Stimulated activated CD4-positive, alpha-beta T cell treated with anti-CD3 and anti-CD28 coated beads, Interleukin-2, amount 100 ng/mL, for 48 hours (primary cell): ENCODE results near the gene CPA3.

Experiments
- DNase-seq, 2 donors: peaks; one replicate each; pipeline ENCODE4 v3.0.0-alpha.2; 2020

Gene CPA3

DNA sequence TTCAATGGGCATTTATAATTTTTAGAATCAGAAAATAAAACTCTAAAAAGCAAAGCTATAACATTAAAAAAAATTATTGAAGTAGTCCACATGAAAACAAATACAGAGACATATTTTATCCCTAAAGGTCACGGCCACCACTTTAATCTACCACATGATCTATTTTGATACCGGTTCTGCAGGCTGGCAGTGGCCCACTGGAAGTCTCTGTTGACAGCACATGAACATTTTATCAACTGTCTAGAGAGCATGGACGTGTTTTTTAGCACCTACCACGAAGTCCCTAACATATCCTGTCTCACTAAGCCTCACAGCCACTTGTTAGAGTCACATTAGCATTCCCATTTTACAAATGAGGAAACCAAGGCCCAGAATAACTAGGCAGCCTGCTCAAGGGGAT, 1.8 kb upstream of the CPA3 start:
- no peak for DNase-seq

DNA sequence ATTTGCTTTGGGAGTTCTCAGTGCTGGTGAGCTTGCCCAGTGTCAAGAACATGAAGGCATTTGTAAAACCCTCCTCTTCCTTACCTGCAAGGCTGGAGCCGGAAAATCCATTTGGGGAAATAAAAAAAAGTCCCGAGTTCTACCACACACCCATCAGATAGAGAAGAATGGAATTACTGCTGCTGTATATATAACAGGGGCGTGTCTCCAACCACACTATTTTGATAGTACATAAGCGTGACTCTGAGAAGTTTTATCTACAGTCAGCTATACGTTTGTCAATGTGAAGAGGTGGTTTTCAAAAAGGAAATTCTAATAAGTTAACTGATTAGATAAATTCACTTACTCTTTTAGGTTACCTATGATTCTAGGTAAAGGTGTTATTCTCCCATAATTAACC, 1.3 kb upstream of the CPA3 start:
- no peak for DNase-seq

DNA sequence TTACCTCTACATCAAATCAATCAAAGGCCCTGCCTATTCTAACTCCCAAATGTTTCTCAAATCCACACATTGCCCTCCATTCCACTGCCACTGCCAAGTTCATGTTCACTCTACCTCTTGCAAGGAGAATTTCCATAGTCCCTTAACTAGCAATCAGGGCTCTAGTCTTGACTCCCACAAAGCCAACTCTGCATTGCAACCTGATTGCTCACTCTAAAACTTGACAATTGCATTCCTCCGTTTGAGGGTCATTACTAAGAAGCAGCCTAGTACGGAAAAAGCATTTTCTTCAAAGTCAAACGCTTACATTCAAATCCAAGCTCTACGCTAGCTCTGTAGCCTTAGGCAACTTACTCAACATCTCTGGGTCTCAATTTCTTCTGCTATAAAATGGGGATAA, 1.2 kb downstream of the CPA3 start:
- no peak for DNase-seq

DNA sequence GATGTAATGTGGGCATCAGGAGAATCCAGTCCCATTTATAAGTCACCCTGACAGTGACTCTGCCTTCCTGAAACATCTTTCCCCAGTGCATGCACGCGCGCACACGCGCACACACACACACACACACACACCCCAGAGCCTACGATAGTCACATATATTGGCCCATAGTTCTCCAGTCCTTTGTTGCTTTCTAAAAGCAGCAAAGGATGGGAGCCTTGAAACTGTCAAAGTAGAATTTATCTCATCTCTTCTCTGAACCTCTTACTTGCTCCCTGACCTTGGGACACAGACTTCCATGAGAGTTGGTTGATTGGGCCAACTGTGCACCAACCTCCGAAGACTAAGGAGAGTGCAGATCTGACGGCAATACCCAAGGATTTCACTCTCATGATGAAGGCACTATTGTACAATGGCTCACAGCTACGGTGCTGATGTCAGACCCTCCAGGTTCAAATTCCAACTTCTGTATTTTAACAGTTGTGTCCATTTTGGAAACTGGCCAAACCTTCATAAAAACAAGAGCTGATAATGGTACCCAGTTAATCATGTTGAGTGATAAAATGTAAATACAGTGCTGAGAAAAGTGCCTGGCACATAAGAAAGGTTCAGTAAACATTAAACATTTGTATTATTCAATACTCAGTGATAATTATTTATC, 8.3 kb downstream of the CPA3 start:
- DNase-seq, result no peak

DNA sequence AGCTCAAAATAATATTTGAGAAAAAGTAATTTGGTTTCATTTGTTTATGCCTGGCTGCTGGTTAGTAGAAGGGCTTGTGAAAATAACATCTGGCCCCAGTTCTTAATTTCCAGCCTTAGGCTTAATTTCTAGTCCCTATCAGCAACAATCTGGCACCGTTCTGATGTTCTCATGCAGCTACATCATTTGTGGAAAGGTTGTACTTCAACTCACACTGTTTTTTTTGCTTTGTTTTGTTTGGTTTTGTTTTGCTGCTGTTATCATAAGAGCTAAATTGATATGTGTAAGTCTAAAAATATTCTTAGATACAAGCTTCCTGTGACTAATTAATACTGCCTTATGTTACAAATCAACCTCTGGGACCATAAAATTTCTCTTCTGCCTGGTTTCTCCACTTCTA, 8.9 kb downstream of the CPA3 start:
- DNase-seq, result no peak

DNA sequence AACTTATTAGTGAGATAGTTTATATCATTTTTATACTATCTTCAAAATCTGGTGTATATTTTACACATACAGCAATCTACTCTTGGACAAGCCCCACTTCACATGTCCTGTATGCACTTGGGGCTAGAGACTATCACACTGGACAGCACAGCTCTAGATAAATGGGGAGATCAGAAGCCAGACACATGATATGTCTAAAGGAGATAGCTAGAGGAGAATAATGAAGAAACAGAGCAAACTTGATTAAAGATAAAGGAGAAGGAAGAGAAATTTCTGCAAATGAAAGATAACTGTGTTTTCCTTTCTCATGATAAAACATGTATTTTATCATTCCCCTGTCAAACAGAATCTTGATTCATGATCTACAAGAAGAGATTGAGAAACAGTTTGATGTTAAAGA, 13.0 kb downstream of the CPA3 start:
- no peak for DNase-seq

DNA sequence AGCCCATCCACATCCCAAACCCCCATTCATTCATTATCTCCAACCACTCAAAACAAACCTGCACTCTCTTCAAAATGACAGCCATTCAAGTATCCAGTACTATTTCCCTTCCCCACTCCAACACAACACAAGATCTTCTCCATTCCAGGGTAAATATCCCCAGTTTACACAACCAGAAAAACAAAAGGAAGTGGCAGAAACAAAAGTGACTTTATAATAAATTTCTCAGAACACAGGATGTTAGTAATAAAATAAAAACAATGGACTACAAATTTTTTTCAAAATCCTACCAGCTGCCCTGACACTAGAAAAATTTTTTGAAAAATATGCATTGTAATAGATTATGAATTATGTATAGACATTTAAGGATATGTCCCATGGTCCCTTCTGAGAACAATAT, 14.2 kb downstream of the CPA3 start:
- no peak for DNase-seq

DNA sequence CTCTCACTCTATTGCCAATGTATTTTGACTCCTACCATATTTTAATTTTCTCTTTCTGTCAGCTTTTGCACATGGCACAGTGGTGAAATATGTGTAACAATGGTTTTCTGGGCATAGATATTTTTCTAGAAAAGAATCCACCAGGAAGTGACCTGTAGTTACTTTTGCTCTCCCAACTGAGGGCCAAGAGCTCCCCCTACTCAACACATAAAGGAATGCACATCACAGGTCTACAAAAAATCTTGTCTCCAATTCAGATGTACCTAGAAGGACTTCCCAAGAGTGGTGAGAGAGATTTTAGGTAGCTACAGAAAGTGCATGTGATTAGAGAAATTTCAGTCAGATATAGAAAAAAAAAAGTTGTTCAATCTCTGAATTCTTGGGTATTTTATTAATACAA, 15.6 kb downstream of the CPA3 start:
- DNase-seq, result no peak

DNA sequence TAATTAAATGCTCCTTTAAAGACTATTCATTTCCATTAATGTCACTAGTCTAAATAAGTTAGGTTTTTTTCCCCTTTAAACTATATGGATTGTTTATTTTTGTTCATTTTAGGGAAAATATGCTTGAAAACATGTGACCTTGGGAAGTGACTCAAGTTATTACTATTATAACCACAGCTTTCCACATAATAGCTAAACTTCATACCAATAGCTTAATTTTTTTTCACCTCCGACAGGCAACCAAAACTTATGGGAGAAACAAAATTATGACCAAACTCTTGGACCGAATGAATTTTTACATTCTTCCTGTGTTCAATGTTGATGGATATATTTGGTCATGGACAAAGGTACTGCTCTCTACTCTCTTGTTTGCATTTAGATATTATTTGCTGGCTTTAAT, 16.2 kb downstream of the CPA3 start:
- no peak for DNase-seq

DNA sequence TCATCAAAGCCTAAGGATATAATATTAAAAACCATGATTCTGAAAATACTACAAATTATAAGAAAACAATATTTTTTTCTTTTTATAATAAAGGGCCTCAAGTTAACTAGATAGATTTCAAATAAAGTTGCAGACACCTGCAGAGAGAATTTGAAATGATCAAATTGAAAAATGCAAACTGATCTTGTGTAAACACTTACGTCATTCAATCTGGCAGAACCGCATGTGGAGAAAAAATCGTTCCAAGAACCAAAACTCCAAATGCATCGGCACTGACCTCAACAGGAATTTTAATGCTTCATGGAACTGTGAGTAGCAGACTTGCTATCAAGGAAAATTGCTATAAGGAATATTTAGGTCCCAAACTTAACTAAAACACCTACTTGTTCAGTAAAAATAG, 17.2 kb downstream of the CPA3 start:
- DNase-seq, result no peak

DNA sequence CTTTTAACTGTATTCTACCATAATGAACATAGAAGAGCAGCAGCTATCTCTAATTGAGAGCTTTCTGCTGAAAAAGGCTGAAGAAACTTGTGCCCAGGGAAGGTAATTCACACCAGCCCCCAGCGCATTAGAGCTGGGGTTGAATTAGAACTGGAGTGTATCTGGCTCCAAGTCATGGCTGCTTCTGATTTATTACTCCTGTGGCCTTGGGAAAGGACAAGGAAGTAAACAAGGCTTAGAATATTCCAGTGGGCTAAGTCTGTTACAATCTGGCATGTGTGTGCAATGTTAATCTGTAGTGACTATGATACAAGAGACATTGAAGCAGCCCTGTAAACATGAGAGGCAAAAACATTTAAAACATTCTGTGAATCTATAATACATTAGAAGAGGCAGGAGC, 18.1 kb downstream of the CPA3 start:
- no peak for DNase-seq

DNA sequence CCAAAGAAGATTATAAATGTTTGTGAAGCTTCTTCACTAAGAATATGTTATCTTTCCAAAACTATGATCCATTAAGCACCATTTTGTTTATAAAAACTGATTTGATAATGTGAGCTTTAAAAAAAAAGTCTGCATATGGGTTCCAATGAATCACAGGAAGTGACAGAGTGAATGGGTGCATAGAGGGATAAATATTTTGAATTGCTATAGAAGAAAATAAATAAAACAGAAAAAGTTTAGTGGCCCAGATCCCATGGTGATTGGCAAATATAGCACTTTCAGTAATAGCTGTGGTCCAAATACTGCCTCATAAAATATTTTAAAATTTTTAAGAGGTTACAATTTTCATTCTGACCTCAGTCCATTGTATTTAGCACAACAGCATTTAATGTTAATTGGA, 19.2 kb downstream of the CPA3 start:
- no peak for DNase-seq

DNA sequence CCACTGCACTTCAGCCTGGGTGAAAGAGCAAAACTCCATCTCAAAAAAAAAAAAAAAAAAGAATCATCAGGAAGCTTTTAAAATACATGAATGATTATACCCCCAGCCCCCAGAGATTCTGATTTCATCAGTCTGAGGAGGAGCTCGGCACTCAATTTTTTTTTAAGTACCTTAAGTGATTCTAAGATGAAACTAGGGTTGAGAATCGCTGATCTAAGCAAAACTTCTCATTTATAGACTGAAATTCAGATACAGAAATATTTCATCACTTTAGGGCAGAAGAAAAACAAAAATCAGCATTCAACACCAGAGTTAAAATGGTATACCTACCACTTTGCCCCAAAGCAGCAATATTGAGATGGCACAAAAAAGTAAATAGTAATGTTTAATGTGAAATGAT, 24.7 kb downstream of the CPA3 start:
- no peak for DNase-seq

DNA sequence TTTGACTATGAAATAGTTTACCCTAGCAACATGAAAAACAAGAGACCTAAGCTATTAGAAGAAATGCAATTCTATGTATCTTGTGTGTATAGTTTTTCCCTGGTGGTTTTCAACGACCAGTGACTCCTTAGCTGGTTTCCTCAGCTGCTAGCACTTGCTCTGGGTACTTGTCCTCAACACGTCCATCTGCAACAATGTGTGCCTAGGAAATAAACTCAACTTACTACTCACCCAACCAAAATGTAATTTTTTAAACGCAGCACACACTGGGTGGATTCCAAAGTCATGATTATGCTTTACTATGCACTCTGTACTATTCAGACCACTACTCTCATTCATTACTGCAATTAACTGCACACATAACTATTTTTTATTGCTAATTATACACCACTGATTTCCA, 31.0 kb downstream of the CPA3 start:
- DNase-seq, result no peak

DNA sequence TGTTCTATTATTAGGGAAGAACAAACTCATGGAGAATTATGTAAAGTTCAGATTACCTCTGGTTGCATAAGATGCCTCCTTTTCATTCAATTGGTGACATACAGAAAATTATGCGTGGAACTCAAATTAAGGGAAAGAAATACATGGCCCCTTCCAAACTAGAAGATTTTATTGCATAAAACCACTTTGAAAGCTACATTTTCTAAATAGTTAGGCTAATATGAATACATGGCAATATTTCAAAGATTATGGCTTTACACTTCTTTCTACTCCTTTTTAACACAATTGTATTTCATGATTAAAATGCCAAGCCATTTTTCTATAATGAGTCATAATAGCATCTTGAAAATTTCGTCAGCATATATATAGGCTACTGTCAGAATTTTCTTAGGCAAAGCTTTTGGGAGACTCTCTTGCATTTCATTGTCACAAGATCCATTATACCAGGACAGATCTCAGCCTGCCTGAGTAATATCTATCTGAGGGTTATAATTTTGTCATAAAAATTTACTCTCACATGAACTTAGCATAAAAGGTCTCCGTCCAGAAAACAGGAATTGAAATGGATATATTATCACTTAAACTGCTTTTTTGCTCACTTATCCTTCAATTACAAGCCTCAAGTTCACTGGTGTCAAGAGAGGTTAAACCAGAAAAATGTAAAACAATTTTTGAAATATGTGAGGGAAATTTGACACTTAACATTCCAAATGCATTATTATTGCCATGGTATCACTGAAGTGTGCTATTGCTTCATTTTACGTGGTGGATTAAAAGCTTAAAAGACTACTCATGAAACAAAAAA, 37.1 kb downstream of the CPA3 start:
- DNase-seq, result no peak

DNA sequence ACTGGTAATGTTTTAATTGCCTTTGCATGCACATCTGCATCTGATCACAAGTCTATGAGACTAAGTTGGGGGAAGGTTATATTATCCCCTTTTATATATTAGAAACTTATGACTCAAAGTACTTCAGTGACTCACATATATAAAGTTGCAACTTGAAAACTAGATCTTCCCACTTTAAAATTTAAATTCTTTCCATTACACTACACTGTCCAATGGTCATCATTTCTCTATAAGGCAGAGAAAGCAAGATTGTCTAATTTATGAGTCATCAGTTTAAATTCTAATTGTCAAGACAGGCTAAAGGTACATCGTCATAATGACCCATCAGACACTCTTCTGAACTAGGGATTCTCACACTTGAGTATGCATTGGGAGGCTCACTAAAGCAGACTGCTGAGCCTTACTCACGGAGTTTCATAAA, 37.9 kb downstream of the CPA3 start:
- no peak for DNase-seq

DNA sequence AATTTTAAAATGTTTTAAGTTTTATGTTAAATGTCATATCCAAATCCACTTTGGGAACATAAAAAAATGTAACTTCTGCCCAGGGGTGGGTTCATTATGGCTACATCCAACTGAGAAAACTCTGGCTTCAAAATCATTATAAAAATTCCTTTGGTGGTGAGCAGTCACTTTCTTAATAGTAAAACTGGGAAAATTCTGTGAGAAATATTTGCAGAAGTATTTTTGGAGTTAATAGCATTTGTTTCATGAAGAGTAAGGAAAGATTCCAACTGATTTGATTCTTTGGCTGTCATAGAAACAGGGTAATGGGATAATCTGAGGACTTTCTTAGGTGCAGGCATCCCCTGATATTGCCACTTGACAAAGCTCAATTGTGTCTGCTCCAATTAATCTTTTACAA, 38.8 kb downstream of the CPA3 start:
- no peak for DNase-seq

DNA sequence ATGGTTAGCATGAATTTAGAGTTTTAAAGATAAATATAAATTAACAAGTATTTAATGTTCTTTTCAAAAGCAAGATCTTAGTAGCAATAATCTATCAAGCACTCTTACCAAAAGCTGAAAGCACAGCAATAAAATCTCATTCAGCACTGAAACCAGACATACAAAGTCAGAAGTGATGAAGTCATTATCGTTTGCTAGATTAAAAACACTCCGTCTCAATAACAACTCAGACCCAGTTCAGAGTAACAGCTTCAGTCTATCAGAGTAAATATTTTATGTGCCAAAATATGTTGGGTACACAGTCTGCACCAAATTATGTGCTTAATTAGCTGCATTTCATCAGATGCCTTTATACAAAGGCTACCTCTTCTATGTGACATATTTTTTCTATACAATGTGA, 41.6 kb downstream of the CPA3 start:
- no peak for DNase-seq

DNA sequence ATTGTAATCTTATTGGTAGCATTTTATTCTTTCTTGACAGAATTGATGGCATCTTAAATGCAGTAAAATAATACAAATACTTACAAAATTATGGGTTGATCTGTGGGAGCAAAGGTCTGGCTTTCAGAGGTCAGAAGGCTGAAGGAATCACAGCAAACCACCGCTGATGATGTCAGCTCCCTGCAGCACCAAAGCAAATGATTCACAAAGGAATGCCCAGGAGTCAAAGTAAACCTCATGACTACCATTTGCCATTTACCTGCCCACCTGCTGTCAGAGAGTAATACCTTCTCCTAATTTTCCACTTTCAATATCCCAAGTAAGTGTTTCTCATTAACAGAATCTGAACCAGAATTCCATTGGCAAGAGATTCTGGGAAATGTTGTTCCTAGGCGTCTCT, 46.1 kb downstream of the CPA3 start:
- DNase-seq, result no peak

DNA sequence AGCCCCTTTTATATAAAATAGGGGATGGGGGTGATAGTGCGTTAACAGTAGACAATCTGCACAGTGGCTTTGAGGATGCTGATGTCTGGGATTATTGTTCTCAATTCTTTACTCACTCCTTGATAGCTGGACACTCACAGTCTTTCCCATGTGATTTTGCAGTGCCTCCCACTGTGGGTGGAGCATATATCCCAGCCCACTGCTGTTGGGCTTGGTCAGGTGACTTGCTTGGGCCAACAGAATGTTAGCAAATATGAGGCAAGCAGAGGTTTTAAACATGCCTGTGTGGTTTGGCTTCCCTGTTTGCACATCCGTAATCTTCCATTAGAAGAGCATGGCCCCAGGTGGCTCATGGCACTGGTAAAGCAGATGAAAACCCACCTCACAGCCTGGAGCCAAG, 46.5 kb downstream of the CPA3 start:
- DNase-seq, result no peak

DNA sequence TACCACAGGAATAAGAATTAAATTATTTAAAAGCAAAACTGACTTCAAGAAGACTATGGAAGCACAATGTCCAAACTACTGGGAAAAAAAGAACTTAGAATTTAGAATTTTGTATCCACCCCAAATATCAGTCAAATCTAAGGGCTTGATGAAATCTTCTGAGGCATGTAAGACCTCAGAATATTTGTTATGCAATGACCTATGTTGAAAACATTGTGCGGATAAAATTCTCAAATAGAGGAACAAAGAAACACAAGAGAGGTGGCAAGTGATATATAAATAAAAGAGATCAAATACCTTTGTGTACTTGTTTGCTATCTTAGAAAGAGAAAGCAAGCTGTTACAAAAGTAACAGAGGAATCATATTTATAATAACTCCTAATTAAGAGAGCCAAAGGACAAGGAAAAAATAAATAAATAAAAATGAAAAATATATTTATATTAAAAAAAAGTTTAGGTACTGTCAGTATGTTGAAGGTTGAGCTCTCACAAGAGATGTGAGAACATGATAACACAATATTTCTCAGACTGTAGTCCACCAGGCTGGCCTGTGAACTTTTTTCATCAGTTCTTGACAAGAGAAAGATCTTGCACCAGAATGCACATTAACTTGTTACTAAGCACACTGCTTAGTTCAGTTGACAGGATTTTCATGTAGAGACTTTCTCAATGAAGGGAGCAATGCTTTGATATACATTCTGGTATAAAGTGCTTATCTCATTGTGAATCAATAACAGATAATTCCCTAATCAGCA, 50.0 kb downstream of the CPA3 start:
- DNase-seq, result no peak

DNA sequence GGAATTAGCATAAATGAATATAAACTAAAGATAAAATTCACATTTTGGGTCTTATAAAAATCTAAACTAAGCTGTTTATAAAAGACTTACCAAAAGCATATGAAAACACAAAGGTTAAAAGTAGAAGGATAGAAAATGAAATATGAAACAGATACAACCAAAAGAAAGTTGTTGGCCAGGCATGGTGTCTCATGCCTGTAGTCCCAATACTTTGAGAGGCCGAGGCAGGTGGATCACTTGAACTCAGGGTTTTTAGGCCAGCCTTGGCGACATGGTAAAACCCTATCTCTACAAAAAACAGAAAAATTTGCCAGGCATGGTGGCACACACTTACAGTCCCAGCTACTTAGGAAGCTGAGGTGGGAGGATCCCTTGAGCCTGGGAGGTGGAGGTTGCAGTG, 51.0 kb downstream of the CPA3 start:
- DNase-seq, result no peak

DNA sequence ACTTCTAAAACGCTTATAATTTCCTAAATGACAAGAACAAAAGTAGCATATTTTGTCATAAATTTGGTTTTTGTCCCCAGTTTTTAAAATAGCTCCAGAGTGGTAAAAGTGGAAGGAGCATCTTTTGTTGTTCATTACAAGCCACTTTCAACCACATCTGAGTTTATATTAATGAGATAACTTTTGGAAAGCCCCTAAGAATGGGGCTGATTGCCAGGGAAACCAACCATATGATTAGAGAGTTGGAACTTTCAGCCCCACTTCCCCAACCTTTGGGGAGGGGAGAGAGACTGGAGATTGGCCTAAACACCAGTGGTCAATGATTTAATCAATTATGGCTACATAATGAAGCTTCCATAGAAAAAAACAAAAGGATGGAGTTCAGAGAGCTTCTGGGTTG, 57.4 kb downstream of the CPA3 start:
- no peak for DNase-seq

DNA sequence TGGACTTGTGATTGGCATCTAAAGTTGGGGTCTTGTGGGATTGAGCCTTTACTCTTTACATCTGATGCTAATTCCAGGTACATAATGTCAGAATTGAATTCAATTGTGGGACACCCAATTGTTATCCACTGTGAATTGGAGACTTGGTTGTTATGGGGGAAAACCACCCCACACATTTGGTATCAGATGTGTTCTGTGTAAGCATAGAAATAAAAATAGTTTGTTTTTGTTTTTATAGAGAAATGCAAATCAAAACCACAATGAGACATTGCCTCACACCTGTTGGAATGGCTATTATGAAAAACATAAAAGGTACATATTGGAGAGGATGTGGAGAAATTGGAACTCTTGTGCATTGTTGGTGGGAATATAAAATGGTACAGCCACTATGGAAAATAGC, 58.5 kb downstream of the CPA3 start:
- DNase-seq, result no peak
